Esophagus squamous epithelium (tissue), 4 donors: ENCODE measurements around the gene PRKCZ.

Experiments used
- POLR2A ChIP-seq, 4 donors: fragments of 450-650 bp; IDR thresholded peaks; one replicate each; pipeline ENCODE4 v1.6.1; 2017; ENCODE audit warnings: antibody characterized with exemption in 4 of 4, mild to moderate bottlenecking in 4 of 4, moderate library complexity in 3 of 4
- TF ChIP-seq, protein P1 (sequence below), 6 experiments: fragments of 450-650 bp in 4 of 6; fragments of 200-600 bp in 2 of 6; sonication (generic) in 2 of 6; IDR thresholded peaks; one replicate each; pipeline ENCODE4 v1.5.1; 2016 to 2019; ENCODE audit warnings: antibody characterized with exemption in 6 of 6, mild to moderate bottlenecking in 4 of 6, moderate library complexity in 4 of 6

- TF ChIP-seq, protein P1, sequence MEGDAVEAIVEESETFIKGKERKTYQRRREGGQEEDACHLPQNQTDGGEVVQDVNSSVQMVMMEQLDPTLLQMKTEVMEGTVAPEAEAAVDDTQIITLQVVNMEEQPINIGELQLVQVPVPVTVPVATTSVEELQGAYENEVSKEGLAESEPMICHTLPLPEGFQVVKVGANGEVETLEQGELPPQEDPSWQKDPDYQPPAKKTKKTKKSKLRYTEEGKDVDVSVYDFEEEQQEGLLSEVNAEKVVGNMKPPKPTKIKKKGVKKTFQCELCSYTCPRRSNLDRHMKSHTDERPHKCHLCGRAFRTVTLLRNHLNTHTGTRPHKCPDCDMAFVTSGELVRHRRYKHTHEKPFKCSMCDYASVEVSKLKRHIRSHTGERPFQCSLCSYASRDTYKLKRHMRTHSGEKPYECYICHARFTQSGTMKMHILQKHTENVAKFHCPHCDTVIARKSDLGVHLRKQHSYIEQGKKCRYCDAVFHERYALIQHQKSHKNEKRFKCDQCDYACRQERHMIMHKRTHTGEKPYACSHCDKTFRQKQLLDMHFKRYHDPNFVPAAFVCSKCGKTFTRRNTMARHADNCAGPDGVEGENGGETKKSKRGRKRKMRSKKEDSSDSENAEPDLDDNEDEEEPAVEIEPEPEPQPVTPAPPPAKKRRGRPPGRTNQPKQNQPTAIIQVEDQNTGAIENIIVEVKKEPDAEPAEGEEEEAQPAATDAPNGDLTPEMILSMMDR (IDR thresholded peaks at IDR 0.05), result no peak
- no peak for TF ChIP-seq POLR2A (IDR thresholded peaks at IDR 0.05)
These were observed 54.6 kb downstream of the PRKCZ start for GRCh38 chr1:2104621-2105427.
